Esophagus muscularis mucosa (tissue), 4 donors: Measurements from ENCODE around the gene TPSAB1. TPM values are rescaled to one million over a fixed set of nuclear protein-coding genes. Genes with fewer than 3 reads are reported as not detected.
"Not testable (repeated sequence)": the region's sequence is repeated elsewhere in the genome, so short reads cannot be mapped to it uniquely, and the experiment has no call there.

Experiments
- DNase-seq: peaks from one replicate; pipeline ENCODE4 v3.0.0-alpha.2; 2017; ENCODE audit errors: extremely low spot score
- H3K27ac ChIP-seq, 4 donors: fragments of 200-600 bp; sonication (generic); replicated peaks in 1 of 4; 1 replicate in 3 of 4; 2 replicates in 1 of 4; pipeline ENCODE4 v1.5.1; 2016 to 2019; ENCODE audit warnings: mild to moderate bottlenecking in 1 of 4
- H3K27me3 ChIP-seq, 4 donors: fragments of 200-600 bp; sonication (generic); one replicate each; pipeline versions ENCODE4 v1.5.1 to v1.6.0; 2016 to 2019
- H3K36me3 ChIP-seq, 4 donors: fragments of 200-600 bp; sonication (generic); one replicate each; pipeline ENCODE4 v1.5.1; 2016 to 2019
- H3K4me1 ChIP-seq, 4 donors: fragments of 200-600 bp; sonication (generic); one replicate each; pipeline ENCODE4 v1.5.1; 2016 to 2019
- H3K4me3 ChIP-seq, 4 donors: fragments of 200-600 bp; sonication (generic); 1 replicate in 2 of 4; 2 replicates in 2 of 4; pipeline ENCODE4 v1.5.1; 2016 to 2019; ENCODE audit warnings: mild to moderate bottlenecking in 4 of 4, moderate library complexity in 1 of 4
- H3K9me3 ChIP-seq, 4 donors: fragments of 200-600 bp; sonication (generic); 1 replicate in 3 of 4; 2 replicates in 1 of 4; pipeline ENCODE4 v1.5.1; 2016 to 2019
- EP300 ChIP-seq: sonication (generic); formaldehyde crosslinking; IDR thresholded peaks from one replicate; pipeline ENCODE4 v1.6.1; 2017; ENCODE audit warnings: antibody characterized with exemption
- POLR2A ChIP-seq: fragments of 450-650 bp; IDR thresholded peaks from one replicate; pipeline ENCODE4 v1.6.1; 2017; ENCODE audit warnings: antibody characterized with exemption, moderate library complexity, mild to moderate bottlenecking, low read depth
- POLR2AphosphoS5 ChIP-seq, 2 donors: sonication (generic); formaldehyde crosslinking; IDR thresholded peaks; one replicate each; pipeline ENCODE4 v1.6.1; 2017; ENCODE audit warnings: antibody characterized with exemption in 2 of 2
- WGBS: methylation state at CpG from one replicate; pipeline ENCODE4 v1.1.5; 2018; 5-methylcytosine and 5-hydroxymethylcytosine counted together
- intact Hi-C: fragments of 100-400 bp; cut with DNase I; formaldehyde crosslinking; loops from one replicate; pipeline ENCODE4 v1.15.1; 2023
- total RNA-seq, 4 donors: library from RNA; depleted of rRNA; stranded (reverse); fragments of >200 nt; gene quantifications; one replicate each; pipeline versions ENCODE4 v1.1.0 to v1.2.1, GENCODE V29; 2016
- TF ChIP-seq, protein P1 (sequence below), 3 experiments: fragments of 200-600 bp in 2 of 3; fragments of 450-650 bp in 1 of 3; sonication (generic) in 2 of 3; IDR thresholded peaks; one replicate each; pipeline ENCODE4 v1.5.1; 2017 to 2019; ENCODE audit warnings: antibody characterized with exemption in 3 of 3, mild to moderate bottlenecking in 2 of 3, moderate library complexity in 1 of 3

Gene TPSAB1
- 100 to 1,000 TPM in 3 of 4 donors, 10 to 100 TPM in 1; 15.6 to 237 (median 126) TPM for total RNA-seq

DNA sequence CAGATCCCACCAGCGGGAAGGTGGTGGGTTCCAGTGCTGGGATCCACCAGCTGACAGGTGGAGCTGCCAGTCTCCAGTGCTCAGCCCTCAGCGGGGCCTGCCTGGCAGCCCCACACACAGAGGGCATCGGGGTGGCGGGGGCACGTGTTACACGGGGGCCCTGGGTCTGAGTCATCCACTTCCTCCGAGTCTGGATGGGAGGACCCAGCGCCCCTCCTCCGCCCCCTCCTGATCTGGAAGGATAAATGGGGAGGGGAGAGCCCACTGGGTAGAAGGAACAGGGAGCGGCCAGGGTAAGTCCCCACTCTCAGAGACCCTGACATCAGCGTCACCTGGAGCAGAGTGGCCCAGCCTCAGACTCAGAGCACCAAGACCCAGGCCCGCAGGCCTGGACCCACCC lies at the start of gene TPSAB1:
TPSAB1 (plus strand) TSS at position 270 of the 400 bp plus-strand sequence. CDS start 234 bp downstream, outside the sequence.
- H3K27ac ChIP-seq, H3K4me1 ChIP-seq, DNase-seq, intact Hi-C loops, H3K9me3 ChIP-seq, H3K36me3 ChIP-seq, H3K4me3 ChIP-seq: not testable (repeated sequence)
- WGBS: no CpG with 5 or more reads among the region's 12 CpGs
- peaks cover 0 to 38% (median 0%) of the 10 kb centered on the region in 4 donors for H3K27me3 ChIP-seq

DNA sequence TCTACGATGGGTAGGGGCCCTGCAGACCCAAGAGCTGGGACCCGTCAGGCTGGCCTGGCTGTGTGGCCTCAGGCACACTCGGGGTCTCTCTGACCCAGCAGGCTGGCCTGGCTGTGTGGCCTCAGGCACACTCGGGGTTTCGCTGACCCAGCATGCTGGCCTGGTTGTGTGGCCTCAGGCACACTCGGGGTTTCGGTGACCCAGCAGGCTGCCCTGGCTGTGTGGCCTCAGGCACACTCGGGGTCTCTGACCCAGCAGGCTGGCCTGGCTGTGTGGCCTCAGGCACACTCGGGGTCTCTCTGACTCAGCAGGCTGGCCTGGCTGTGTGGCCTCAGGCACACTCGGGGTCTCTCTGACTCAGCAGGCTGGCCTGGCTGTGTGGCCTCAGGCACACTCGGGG lies 49.7 kb upstream of the TPSAB1 start:
- Histone ChIP-seq H3K27ac (peak overlapping the region; percentile 40 to 88 (median 81)), H3K4me1 (peaks cover 0 to 83% (median 74%) of the 10 kb centered on the region in 4 donors)
- no CpG with 5 or more reads among the region's 11 CpGs for WGBS
- not testable (repeated sequence) for H3K4me3 ChIP-seq, H3K36me3 ChIP-seq, H3K27me3 ChIP-seq, H3K9me3 ChIP-seq, DNase-seq
- intact Hi-C loops: loop anchor here (5.0 kb wide), 1 partner anchor 38 kb away; the partner anchor contains the start of gene CACNA1H

DNA sequence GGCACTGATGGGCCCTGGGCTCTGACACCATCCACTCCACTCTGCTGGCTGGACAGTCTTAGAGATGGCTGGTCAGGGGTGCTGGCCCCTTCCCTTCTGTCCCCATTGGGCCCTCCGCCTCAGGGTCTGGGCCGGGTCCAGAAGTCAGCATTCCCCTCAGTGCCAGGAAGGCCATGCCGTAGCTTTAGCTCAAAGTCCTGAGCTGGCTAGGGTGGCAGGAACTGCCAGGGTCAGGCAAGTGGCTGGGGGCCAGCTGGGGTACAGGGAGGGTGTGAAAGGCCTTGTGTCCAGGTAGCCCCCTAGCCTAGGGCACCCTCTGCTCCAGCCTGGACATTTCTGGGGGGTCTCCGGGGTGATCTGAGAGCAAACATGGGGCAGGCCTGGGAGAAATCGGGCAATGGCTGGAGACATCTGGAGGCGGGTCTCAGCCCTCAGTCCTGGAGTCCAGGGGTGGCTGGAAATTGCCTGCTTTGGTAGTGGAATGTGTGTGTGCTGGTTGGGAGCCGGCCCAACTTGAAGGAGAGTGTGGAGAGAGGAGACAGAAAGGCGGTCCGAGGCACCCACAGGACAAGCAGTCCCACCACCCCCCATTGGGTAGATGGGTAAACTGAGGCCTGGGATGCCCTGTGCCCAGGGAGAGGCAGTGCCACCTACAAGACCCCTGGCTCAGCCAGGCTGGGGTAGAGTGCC lies 48.0 kb upstream of the TPSAB1 start:
- no peak for DNase-seq
- no peaks in the 10 kb centered on the region for H3K9me3 ChIP-seq
- TF ChIP-seq, protein P1, sequence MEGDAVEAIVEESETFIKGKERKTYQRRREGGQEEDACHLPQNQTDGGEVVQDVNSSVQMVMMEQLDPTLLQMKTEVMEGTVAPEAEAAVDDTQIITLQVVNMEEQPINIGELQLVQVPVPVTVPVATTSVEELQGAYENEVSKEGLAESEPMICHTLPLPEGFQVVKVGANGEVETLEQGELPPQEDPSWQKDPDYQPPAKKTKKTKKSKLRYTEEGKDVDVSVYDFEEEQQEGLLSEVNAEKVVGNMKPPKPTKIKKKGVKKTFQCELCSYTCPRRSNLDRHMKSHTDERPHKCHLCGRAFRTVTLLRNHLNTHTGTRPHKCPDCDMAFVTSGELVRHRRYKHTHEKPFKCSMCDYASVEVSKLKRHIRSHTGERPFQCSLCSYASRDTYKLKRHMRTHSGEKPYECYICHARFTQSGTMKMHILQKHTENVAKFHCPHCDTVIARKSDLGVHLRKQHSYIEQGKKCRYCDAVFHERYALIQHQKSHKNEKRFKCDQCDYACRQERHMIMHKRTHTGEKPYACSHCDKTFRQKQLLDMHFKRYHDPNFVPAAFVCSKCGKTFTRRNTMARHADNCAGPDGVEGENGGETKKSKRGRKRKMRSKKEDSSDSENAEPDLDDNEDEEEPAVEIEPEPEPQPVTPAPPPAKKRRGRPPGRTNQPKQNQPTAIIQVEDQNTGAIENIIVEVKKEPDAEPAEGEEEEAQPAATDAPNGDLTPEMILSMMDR (IDR thresholded peaks at IDR 0.05): no peak
- TF ChIP-seq POLR2A (no peak), POLR2AphosphoS5 (IDR thresholded peaks at IDR 0.05) (peak; percentile 14 to 27)
- intact Hi-C loops: loop anchor here (5.0 kb wide), 1 partner anchor 40 kb away; the partner anchor contains the start of gene CACNA1H
- H3K4me1 ChIP-seq: peaks cover 0 to 88% (median 76%) of the 10 kb centered on the region in 4 donors
- peaks cover 0 to 3% (median 0%) of the 10 kb centered on the region in 4 donors for H3K27me3 ChIP-seq
- H3K36me3 ChIP-seq: peaks cover 0 to 11% (median 7%) of the 10 kb centered on the region in 4 donors
- WGBS: 41% methylated on average over 6 of the region's 9 CpGs
- H3K27ac ChIP-seq: peak overlapping the region; percentile 77 to 88 (median 83)
- no peak overlapping the region for H3K4me3 ChIP-seq

DNA sequence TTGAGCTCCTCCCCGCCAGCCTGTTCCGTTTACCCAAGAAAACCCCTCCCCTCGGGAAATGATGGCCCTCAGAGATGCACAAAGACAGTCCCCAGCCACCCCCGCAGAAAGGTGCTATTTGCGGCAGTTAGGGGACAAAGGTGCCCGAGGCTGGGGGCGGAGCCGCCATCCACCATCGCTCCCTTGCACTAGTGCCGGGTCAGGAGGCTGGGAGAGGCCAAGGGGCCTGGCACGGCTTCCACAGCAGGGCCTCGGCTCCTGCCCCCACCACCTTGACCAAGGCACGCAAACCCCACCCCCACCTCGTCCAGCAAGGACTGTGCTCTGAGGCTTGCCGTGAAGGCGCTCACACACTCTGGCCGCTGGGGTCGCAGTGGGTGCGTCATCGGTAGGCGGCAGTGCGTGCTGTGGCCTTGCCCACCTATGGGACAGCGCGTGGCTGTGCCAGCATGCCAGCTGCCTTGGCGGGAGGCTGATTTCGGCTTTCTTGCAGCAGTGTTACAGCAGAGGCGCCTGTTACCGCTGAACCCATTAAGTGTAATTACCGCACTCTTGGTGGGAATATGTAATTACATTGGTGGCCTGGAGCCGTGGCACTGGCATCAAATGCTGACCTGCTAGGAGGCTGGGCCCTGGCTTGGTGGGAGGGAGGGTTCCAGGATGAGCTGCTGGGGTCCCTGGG lies 47.2 kb upstream of the TPSAB1 start:
- 82% methylated on average over 8 of the region's 30 CpGs for WGBS
- Histone ChIP-seq H3K27me3 (peaks cover 0 to 3% (median 0%) of the 10 kb centered on the region in 4 donors), H3K36me3 (peaks cover 0 to 18% (median 10%) of the 10 kb centered on the region in 4 donors), H3K27ac (peak overlapping the region; percentile 77 to 88 (median 83)), H3K4me3 (no peak overlapping the region), H3K9me3 (no peaks in the 10 kb centered on the region), H3K4me1 (peaks cover 0 to 84% (median 72%) of the 10 kb centered on the region in 4 donors)
- intact Hi-C loops: loop anchor here (5.0 kb wide), 1 partner anchor 41 kb away; the partner anchor contains the start of gene CACNA1H
- no peak for DNase-seq
- TF ChIP-seq, protein P1 (IDR thresholded peaks at IDR 0.05): no peak
- peak; percentile 66 to 73 for TF ChIP-seq POLR2AphosphoS5 (IDR thresholded peaks at IDR 0.05)

DNA sequence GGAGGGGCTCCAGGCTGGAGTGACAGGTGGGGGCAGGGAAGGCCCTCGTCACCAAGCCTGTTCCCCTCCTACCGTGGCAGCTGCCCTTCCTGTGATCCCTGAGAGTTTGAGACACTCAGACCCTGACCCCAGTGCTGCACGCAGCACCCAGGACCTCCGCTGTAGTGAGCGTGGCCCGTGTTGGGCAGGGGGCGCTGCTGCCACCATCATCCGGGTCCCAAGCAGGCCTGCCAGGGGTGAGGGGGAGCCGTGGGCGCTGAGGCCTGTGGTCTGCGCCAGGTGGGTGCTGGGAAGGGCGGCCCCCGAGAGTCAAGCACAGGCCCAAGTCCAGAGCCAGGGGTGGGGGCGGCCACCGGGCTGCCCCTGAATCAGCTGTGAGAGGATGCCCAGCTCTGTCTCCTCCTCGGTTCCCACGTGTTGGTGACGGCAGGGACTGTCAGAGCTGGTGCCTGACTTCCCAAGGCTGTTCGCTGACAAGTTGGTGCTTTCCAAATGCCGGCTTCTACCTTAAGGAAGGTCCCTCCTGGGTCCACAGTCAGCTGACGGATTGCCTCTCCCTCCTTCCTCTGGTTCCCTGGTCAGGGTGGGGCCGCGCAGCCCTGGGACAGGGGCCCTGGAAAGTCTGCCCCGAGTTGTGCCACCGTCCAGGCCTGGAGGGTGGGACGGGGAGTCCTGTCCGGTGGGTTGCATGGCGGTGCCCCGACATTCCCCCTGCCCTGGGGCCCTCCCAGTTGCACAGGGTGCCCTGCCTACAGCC lies 46.5 kb upstream of the TPSAB1 start:
- intact Hi-C loops: loop anchor here (2.0 to 5.0 kb wide), 2 partner anchors 42 to 87 kb away; partner anchors contain the start of gene CACNA1H
- H3K27me3 ChIP-seq: peaks cover 0 to 3% (median 0%) of the 10 kb centered on the region in 4 donors
- DNase-seq: no peak
- WGBS: 58% methylated on average over 18 of the region's 29 CpGs
- peaks cover 0 to 77% (median 67%) of the 10 kb centered on the region in 4 donors for H3K4me1 ChIP-seq
- H3K27ac ChIP-seq: peak overlapping the region; percentile 77 to 88 (median 83)
- no peaks in the 10 kb centered on the region for H3K9me3 ChIP-seq
- TF ChIP-seq EP300 (no peak), POLR2A (no peak), POLR2AphosphoS5 (IDR thresholded peaks at IDR 0.05) (no peak)
- TF ChIP-seq, protein P1 (IDR thresholded peaks at IDR 0.05): no peak
- H3K36me3 ChIP-seq: peaks cover 0 to 23% (median 13%) of the 10 kb centered on the region in 4 donors
- peak overlapping the region in 1 of 4 donors; percentile 7 for H3K4me3 ChIP-seq
